ENCODE results near the gene RYR2.
"Not testable (repeated sequence)": the region's sequence is repeated elsewhere in the genome, so short reads cannot be mapped to it uniquely, and the experiment has no call there.

Gene RYR2

GRCh38 chr1:237353918-237354317 lies 311.9 kb downstream of the RYR2 start:
- no peak for DNase-seq (ENCODE audit: low spot score)

GRCh38 chr1:237355022-237355421 lies 313.0 kb downstream of the RYR2 start:
- no peak for DNase-seq (ENCODE audit: low spot score)

- DNase-seq (ENCODE audit: low spot score): no peak
Measured at GRCh38 chr1:237358555-237358954, 316.6 kb downstream of the RYR2 start.

GRCh38 chr1:237367758-237368157 lies 325.8 kb downstream of the RYR2 start:
- no peak for DNase-seq (ENCODE audit: low spot score)

DNA sequence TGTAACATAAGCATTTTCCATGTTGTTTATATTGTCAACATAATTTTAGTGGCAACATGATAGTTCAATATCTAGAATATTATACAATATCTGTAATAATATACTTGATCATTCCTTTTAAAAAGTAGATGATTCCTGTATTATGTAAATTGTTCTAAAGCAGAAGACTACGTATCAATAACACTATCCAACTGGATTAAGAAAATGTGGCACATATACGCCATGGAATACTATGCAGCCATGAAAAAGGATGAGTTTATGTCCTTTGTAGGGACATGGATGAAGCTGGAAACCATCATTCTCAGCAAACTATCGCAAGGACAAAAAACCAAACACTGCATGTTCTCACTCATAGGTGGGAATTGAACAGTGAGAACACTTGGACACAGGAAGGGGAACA lies 329.5 kb downstream of the RYR2 start:
- DNase-seq (ENCODE audit: low spot score): not testable (repeated sequence)

GRCh38 chr1:237383791-237384190 lies 341.8 kb downstream of the RYR2 start:
- DNase-seq (ENCODE audit: low spot score): no peak

DNA sequence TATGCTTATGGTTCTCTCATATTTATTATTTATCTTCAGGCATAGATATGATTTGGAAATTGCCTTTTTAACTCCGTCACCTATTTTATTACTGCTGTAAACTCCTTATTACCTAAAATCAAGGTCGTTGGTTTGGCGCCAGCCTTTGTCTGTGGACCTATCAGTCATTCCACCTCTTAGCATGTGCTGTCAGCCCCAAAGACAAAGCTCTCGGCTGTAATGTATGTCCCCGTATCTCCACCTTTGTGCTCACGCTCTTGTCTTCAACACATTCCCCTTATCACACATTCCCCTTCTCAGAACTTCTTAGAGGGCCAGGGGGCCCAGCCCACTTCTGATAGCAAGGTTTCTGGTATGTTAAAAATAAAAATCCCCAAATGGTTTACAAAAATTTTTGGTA lies 342.2 kb downstream of the RYR2 start:
- DNase-seq (ENCODE audit: low spot score): no peak

DNA sequence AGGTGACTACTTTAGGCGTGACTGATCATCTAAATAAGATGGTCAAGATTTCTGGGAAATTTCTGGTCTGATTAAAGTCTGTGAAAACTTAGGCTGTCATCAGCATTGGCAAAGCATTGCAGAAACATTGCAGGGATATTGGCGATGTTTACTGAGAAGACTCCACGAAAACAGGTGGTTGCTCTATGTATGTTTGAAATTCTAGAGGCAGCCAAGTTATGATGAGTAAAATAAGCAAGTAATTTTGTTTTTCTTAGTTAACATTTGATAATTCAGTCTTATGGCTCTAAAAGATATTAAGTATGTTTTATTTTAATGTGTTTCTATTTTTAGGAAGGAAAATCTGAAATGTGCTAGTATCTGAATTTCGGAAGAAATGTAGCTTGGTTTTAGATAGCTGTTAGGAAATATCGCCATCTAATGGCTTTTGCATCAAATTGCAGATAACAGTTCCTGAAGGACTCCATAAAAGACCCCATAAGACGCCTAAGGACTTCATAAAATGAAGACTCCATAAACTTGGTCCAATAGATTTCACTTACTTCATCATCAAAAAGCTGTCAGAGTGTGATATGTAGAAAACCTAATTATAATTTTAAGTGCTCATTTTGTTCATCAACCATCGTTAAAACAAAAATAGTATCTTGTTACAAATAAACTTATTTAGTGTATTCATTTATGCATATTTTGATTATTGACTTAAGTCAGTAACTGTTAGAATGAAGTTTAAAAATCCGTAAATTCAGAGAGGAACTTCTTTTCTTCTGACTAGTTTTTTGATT lies 344.6 kb downstream of the RYR2 start:
- DNase-seq (ENCODE audit: low spot score): peak; percentile 22

GRCh38 chr1:237387144-237387505 lies 345.1 kb downstream of the RYR2 start:
- DNase-seq (ENCODE audit: low spot score): no peak

DNA sequence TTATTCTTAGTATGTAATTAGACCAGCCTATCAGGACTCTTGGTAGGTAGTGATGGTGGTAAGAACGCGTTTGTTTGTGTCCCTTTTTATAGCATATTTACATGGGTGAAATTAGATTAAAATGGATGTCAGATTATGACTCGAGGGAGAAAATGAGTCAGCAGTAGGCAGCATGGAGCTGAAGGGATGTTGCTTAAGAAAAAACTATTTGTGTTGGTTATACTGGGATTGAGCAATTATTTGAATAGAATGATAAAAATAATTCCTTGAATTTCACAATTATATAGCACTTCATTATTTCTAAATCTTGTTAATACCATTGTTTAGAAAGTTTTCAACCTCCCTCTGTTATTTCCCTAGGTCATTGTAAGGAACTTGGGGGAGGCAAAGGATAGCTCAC lies 348.8 kb downstream of the RYR2 start:
- no peak for DNase-seq (ENCODE audit: low spot score)

DNA sequence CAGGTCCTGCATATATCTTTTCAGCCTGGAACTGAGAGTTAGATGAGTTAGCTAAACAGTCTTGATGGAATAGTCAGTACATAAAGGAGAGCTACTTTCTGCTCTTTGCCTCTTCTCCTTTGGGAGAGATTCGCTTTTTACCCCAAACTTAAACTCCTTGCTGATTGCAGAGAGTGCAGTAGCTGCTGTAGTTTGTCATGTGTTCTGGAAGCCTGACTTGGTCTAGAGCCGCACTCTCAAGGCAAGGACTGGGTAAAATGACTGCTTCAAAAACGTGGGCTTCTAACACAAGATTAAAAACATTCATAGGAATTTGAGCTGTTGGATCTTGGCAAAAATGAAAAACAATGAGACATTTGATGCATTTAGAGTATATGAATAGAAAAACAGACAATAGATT lies 351.6 kb downstream of the RYR2 start:
- DNase-seq (ENCODE audit: low spot score): no peak

DNA sequence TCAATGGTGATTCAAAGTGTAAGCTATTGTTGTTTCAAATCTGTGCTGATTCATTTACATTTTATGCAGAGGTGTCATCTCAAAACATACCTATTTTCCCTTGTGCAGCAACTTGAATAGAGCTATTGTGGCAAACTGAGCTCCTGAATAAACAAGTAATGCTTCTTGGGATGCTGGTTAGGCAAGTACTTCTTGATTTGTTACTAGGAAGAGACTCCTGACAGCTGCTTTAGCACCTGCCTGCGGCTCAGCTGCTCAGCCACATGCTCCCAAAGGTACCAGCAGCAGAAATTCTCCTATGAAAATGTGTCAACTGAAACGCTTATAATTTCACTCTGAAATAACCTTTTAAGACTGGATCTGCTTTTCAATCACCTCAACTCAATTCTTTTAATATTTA lies 352.3 kb downstream of the RYR2 start:
- no peak for DNase-seq (ENCODE audit: low spot score)

- DNase-seq (ENCODE audit: low spot score): no peak
Measured at GRCh38 chr1:237396426-237396825, 354.4 kb downstream of the RYR2 start.

DNA sequence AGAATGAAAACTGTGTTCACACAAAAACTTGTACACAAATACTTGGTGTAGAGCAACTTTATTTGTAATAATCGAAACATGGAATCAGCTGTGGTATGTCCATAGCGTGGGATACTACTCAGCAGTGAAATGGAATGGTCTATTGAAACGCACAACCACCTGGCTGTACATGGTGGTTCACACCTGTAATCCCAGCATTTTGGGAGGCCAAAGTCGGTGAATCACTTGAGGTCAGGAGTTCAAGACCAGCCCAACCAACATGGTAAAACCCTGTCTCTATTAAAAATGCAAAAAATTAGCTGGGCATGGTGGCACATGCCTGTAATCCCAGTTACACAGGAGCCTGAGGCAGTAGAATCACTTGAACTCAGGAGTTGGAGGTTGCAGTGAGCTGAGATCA lies 356.8 kb downstream of the RYR2 start:
- DNase-seq (ENCODE audit: low spot score): no peak

DNA sequence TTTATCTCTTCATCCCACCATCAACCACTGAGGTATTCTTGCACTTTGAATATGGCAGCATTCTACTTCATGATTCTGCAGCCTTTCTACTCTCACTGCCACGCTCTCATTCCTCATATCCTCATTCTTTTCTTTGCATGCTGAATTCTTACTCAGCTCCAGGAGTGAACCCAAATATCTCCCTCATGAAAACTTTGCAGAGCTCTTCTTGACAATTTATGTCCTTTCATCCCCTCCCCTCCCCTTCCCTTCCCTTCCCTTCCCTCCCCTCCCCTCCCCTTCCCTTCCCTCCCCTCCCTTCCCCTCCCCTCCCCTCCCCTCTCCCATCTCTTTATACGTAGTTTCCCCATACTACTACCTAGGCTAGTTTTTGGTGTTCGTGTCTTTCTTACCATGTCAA lies 363.9 kb downstream of the RYR2 start:
- no peak for DNase-seq (ENCODE audit: low spot score)

DNA sequence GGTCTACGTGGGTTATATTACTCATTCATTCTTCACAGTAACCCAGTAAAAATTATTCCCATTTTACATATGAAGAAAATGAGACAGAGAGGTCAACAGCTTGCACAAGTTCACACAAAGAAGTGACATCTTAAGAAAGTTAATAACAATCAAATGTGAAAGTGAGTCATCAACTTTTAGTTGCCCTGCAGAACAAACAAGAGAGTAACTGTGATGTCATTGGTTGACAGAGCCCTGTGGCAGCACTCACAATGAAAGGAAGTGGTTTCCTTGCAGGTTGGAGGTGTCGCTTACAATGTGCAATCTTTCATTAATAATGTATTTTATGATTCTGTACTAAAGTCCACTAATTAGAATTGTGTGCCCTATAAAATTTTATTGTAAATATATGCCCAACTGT lies 369.6 kb downstream of the RYR2 start:
- peak; percentile 1 for DNase-seq (ENCODE audit: low spot score)

DNA sequence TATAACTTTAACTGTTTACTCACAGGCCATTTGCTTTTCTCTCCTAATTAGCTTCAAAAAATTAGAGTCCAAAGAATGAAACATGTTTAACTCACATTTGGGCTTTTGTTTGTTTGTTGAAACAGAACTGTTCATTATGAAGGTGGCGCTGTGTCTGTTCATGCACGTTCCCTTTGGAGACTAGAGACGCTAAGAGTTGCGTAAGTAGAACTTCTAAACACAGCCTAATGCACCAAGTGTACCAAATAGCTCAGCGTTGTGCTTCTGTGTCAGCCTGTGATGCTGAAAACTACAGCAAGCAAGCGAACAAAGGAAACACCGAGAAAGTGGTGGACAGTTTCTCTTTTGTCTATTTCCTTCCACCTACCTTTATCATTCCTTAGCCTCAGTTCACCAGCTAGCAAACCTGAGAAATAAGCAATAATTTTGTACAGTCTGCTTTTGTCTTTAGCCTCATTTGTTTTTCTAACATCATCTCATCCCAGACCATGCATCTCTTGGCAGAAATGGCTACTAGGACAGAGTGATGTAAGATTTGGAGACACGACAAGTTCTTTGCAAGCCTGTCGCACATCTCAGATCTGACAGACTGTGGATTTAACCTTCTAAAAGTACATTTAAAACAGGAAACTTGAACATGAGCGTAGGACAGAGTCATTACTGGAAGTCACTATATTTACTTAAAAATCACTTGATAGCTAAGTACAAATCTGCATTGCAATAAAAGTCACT lies 375.1 kb downstream of the RYR2 start:
- DNase-seq (ENCODE audit: low spot score): no peak

DNA sequence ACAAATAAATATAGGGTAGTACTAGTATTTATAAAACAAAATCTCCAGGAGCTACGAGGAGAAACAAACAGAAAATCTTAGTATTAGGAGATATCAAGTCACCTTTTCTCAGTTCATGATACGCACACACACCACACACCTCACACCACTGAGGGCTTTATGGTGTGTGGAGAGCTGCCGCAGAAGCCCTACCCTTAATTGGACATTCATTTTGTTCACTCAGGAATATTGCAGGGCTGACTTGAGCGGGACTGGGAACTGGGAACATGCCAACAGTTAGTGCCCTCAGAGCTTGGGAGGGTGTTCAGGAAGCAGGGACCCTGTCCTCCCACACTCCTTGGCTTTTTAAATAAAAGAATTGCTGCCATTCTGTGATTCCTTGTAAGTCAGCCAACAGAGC lies 386.8 kb downstream of the RYR2 start:
- DNase-seq (ENCODE audit: low spot score): no peak

DNA sequence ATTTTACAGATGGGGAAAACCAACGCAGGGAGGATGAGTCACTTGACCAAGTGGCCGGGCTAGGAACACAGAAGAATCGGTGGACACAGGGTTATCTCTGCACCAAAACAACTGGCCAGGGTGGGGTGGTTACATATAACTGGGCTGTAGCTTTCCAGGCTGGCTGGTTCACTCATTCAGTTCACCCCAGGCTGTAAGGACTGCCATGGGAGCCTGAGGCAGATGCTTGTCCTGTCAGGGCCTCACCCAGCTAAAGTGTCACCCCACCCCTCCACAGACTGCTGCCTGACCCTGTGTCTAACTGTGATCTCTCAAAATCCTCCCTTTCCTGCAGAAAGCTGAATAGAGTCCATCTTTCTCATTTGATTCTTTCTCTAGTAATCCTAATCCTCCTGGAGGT lies 387.3 kb downstream of the RYR2 start:
- DNase-seq (ENCODE audit: low spot score): no peak

- no peak for DNase-seq (ENCODE audit: low spot score)
Measured at GRCh38 chr1:237431448-237431847, 389.5 kb downstream of the RYR2 start.

GRCh38 chr1:237440346-237440745 lies 398.4 kb downstream of the RYR2 start:
- no peak for DNase-seq (ENCODE audit: low spot score)

GRCh38 chr1:237444120-237444790 lies 402.3 kb downstream of the RYR2 start:
- no peak for DNase-seq (ENCODE audit: low spot score)

GRCh38 chr1:237448042-237448441 lies 406.1 kb downstream of the RYR2 start:
- DNase-seq (ENCODE audit: low spot score): no peak

Data from kidney capillary endothelial cell (primary cell).